ENCODE measurements around the gene PPTC7.

GRCh38 chr12:110534811-110535210, 48.3 kb downstream of the PPTC7 start:
- TF ChIP-seq CTCF (IDR thresholded peaks at IDR 0.05; ENCODE audit: poor library complexity) (no peak), EZH2 (IDR thresholded peaks at IDR 0.05; ENCODE audit: borderline replicate concordance) (no peak)

Data from hepatocyte (in vitro differentiated cells).